Measurements from ENCODE around the gene MGP.

GRCh38 chr12:14913381-14913781, 27.7 kb upstream of the MGP start:
- no peak for TF ChIP-seq CTCF (conservative IDR thresholded peaks at IDR 0.05)
- no peak for TF ChIP-seq EZH2 (IDR thresholded peaks at IDR 0.05; ENCODE audit: low read depth)

Measured in PC-9 (cell line).